OCI-LY3 (cell line): ENCODE measurements around the gene CCL8.

Experiments
- H2AFZ ChIP-seq: fragments of 200-600, 300-600 bp; shearing (Covaris generic); 2 replicates; pipeline ENCODE4 v1.6.0; 2014; ENCODE audit warnings: antibody characterized with exemption, low read depth, low read length
- H3K27ac ChIP-seq: fragments of 200-600, 300-600 bp; sonication (generic); 2 replicates; pipeline ENCODE4 v1.5.1; 2014; ENCODE audit warnings: mild to moderate bottlenecking, low read length, moderate library complexity, mixed read lengths
- H3K27me3 ChIP-seq: fragments of 200-600, 300-600 bp; sonication (generic); 2 replicates; pipeline ENCODE4 v1.6.1; 2014; ENCODE audit warnings: low read depth, low read length, mixed read lengths
- H3K36me3 ChIP-seq: fragments of 200-600, 300-600 bp; sonication (generic); replicated peaks from 2 replicates; pipeline ENCODE3; 2014; ENCODE audit warnings: low read depth, low read length, mixed read lengths
- H3K4me1 ChIP-seq: fragments of 300-600, 200-600 bp; sonication (generic); 2 replicates; pipeline ENCODE4 v1.6.1; 2014; ENCODE audit warnings: low read length, mixed read lengths
- H3K4me2 ChIP-seq: fragments of 200-600, 300-600 bp; sonication (generic); 2 replicates; pipeline ENCODE4 v1.6.1; 2014; ENCODE audit warnings: low read length, mixed read lengths
- H3K4me3 ChIP-seq: fragments of 300-600, 200-600 bp; sonication (generic); 2 replicates; pipeline ENCODE4 v1.5.1; 2014; ENCODE audit warnings: antibody characterized with exemption, mild to moderate bottlenecking, low read length, moderate library complexity
- H3K79me2 ChIP-seq: fragments of 300-600, 200-600 bp; shearing (Covaris generic); 2 replicates; pipeline ENCODE4 v1.6.1; 2014; ENCODE audit warnings: mild to moderate bottlenecking, low read length, mixed read lengths
- H3K9ac ChIP-seq: fragments of 300-600, 200-600 bp; shearing (Covaris generic); 2 replicates; pipeline ENCODE4 v1.6.0; 2014; ENCODE audit warnings: mild to moderate bottlenecking, low read length, moderate library complexity
- H3K9me3 ChIP-seq: fragments of 200-600, 300-600 bp; shearing (Covaris generic); 2 replicates; pipeline ENCODE4 v1.6.1; 2014; ENCODE audit warnings: low read length, mixed read lengths; ENCODE audit not compliant: insufficient read depth
- H4K20me1 ChIP-seq: fragments of 200-600, 300-600 bp; sonication (generic); 2 replicates; pipeline ENCODE4 v1.6.1; 2016; ENCODE audit warnings: low read length, mixed read lengths; ENCODE audit not compliant: insufficient read depth
- CTCF ChIP-seq: fragments of 200-600, 300-600 bp; sonication (generic); IDR thresholded peaks from 2 replicates; pipeline ENCODE4 v1.5.1; 2014; ENCODE audit warnings: antibody characterized with exemption, low read length, low read depth
- EZH2phosphoT487 ChIP-seq: fragments of 200-600 bp; shearing (Covaris generic); IDR thresholded peaks from 2 replicates; pipeline ENCODE4 v1.6.1; 2018; ENCODE audit warnings: antibody characterized with exemption, mixed run types, low read depth

Gene CCL8

GRCh38 chr17:34366529-34367107, 47.4 kb downstream of the CCL8 start:
- Histone ChIP-seq H3K4me2 (no peak overlapping the region), H3K27ac (no peak overlapping the region), H2AFZ (no peak overlapping the region), H3K9ac (no peak overlapping the region), H3K4me3 (no peak overlapping the region), H3K9me3 (no peaks in the 10 kb centered on the region), H3K27me3 (peaks cover 82% of the 10 kb centered on the region), H3K36me3 (no peaks in the 10 kb centered on the region), H3K79me2 (no peaks in the 10 kb centered on the region), H4K20me1 (peaks cover 66% of the 10 kb centered on the region), H3K4me1 (peaks cover 43% of the 10 kb centered on the region)
- TF ChIP-seq EZH2phosphoT487 (no peak), CTCF (no peak)

- H3K4me2 ChIP-seq = no peak overlapping the region
- H3K9ac ChIP-seq = no peak overlapping the region
- no peak for TF ChIP-seq EZH2phosphoT487
- no peak for TF ChIP-seq CTCF
- no peaks in the 10 kb centered on the region for H3K36me3 ChIP-seq
- H3K79me2 ChIP-seq = no peaks in the 10 kb centered on the region
- no peak overlapping the region for H2AFZ ChIP-seq
- H3K27ac ChIP-seq = no peak overlapping the region
- peaks cover 66% of the 10 kb centered on the region; the same call in 1 of the 2 replicates for H4K20me1 ChIP-seq
- H3K4me1 ChIP-seq = peaks cover 51% of the 10 kb centered on the region
- no peak overlapping the region for H3K4me3 ChIP-seq
- H3K9me3 ChIP-seq = no peaks in the 10 kb centered on the region
- H3K27me3 ChIP-seq = peaks cover 81% of the 10 kb centered on the region
Observed at GRCh38 chr17:34367486-34368195, 48.4 kb downstream of the CCL8 start.

GRCh38 chr17:34368196-34368945, 49.1 kb downstream of the CCL8 start:
- H3K4me3 ChIP-seq = no peak overlapping the region
- H3K9ac ChIP-seq = no peak overlapping the region
- no peak overlapping the region for H3K27ac ChIP-seq
- H3K27me3 ChIP-seq = peaks cover 81% of the 10 kb centered on the region
- TF ChIP-seq EZH2phosphoT487 = no peak
- no peak for TF ChIP-seq CTCF
- H4K20me1 ChIP-seq = peaks cover 66% of the 10 kb centered on the region; the same call in 1 of the 2 replicates
- no peaks in the 10 kb centered on the region for H3K9me3 ChIP-seq
- peaks cover 51% of the 10 kb centered on the region for H3K4me1 ChIP-seq
- H3K36me3 ChIP-seq = no peaks in the 10 kb centered on the region
- no peaks in the 10 kb centered on the region for H3K79me2 ChIP-seq
- H2AFZ ChIP-seq = no peak overlapping the region
- H3K4me2 ChIP-seq = no peak overlapping the region

GRCh38 chr17:34368946-34369500, 49.8 kb downstream of the CCL8 start:
- Histone ChIP-seq H3K4me2 (no peak overlapping the region), H3K4me1 (peaks cover 51% of the 10 kb centered on the region), H4K20me1 (peaks cover 63% of the 10 kb centered on the region; the same call in 1 of the 2 replicates), H3K27ac (no peak overlapping the region), H3K9me3 (no peaks in the 10 kb centered on the region), H2AFZ (no peak overlapping the region), H3K9ac (no peak overlapping the region), H3K4me3 (no peak overlapping the region), H3K27me3 (peaks cover 81% of the 10 kb centered on the region), H3K36me3 (no peaks in the 10 kb centered on the region), H3K79me2 (no peaks in the 10 kb centered on the region)
- TF ChIP-seq EZH2phosphoT487 (no peak), CTCF (no peak)
